ENCODE results near the gene MED23.

DNA sequence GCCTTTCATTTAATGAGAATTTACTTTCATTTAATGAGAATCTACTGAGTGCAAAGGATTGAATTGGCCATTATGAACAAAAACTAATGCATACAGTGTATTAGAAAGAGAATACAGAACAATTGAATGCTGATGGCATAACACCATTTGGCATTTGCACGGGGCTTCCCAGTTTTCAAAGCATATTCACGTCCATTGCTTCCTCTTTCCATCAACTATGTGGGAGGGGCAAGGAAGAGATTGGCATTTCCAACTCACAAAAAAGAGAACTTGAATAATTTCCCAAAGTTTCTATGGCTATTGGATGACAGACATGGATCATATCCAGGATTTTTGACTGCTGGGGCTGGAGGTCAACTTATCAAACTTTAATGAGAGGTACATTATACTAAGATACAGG is 78.2 kb downstream of the MED23 start:
- TF ChIP-seq POLR2A (IDR thresholded peaks at IDR 0.05; ENCODE audit: low read depth, low read length) (no peak), POLR2AphosphoS5 (IDR thresholded peaks at IDR 0.05; ENCODE audit: low read depth, low read length) (no peak), TAF1 (IDR thresholded peaks at IDR 0.05; ENCODE audit: borderline replicate concordance, low read depth, low read length) (no peak)
